PC-9 (cell line): ENCODE data around the gene SLC1A2. TPM values are rescaled to one million over a fixed set of nuclear protein-coding genes. Genes with fewer than 3 reads are reported as not detected.

Source experiments
- BruUV-seq: library from RNA; stranded (reverse); fragments of 400-500 nt; replicated peaks from 2 replicates; lab custom pipeline; 2021; lab: Mats Ljungman, UMichigan
- CTCF ChIA-PET: fragments of 300-600 bp; sonication (Branson Sonifier 250); formaldehyde crosslinking; loops from one replicate; lab custom pipeline; 2022; ENCODE audit warnings: antibody characterized with exemption; lab: Charles Lee
- POLR2A ChIA-PET: fragments of 300-600 bp; sonication (Branson Sonifier 250); formaldehyde crosslinking; loops from one replicate; lab custom pipeline; 2022; ENCODE audit warnings: antibody characterized with exemption; ENCODE audit not compliant: unreplicated experiment; lab: Charles Lee
- DNase-seq, 2 experiments: peaks; one replicate each; pipeline versions ENCODE4 v3.0.0 to v3.0.0-alpha.2; 2015 to 2022; ENCODE audit warnings: mixed read lengths in 1 of 2
- H2AFZ ChIP-seq: fragments of 200-600 bp; sonication (generic); 2 replicates; pipeline ENCODE4 v1.8.1; 2017; ENCODE audit warnings: antibody characterized with exemption
- H3F3A ChIP-seq: fragments of 200-600 bp; sonication (generic); 2 replicates; pipeline ENCODE4 v1.8.1; 2017; ENCODE audit warnings: antibody characterized with exemption, mild to moderate bottlenecking, low read depth; ENCODE audit not compliant: insufficient read depth
- H3K27ac ChIP-seq: fragments of 200-600 bp; sonication (generic); 2 replicates; pipeline ENCODE4 v1.6.1; 2016; ENCODE audit warnings: mixed run types
- H3K27me3 ChIP-seq: fragments of 200-600 bp; sonication (generic); 2 replicates; pipeline ENCODE4 v1.6.1; 2016; ENCODE audit warnings: low read depth, mixed run types; ENCODE audit not compliant: insufficient read depth
- H3K36me3 ChIP-seq: fragments of 200-600 bp; sonication (generic); 2 replicates; pipeline ENCODE4 v1.6.1; 2016; ENCODE audit warnings: low read depth, mixed run types
- H3K4me1 ChIP-seq: fragments of 200-600 bp; sonication (generic); replicated peaks from 2 replicates; pipeline ENCODE4 v1.6.1; 2016; ENCODE audit warnings: mixed run types; ENCODE audit not compliant: insufficient read depth
- H3K4me2 ChIP-seq: fragments of 200-600 bp; sonication (generic); 2 replicates; pipeline ENCODE4 v1.6.1; 2017; ENCODE audit warnings: mixed run types
- H3K4me3 ChIP-seq: fragments of 200-600 bp; sonication (generic); 2 replicates; pipeline ENCODE4 v1.6.1; 2016; ENCODE audit warnings: mixed run types
- H3K79me2 ChIP-seq: fragments of 200-600 bp; sonication (generic); 2 replicates; pipeline ENCODE4 v1.6.1; 2017; ENCODE audit warnings: low read depth, mixed run types
- H3K9me2 ChIP-seq: fragments of 200-600 bp; sonication (generic); 2 replicates; pipeline ENCODE4 v1.8.1; 2017; ENCODE audit warnings: mild to moderate bottlenecking; ENCODE audit not compliant: insufficient read depth
- H3K9me3 ChIP-seq: fragments of 200-600 bp; sonication (generic); 2 replicates; pipeline ENCODE4 v1.8.1; 2016; ENCODE audit warnings: low read depth; ENCODE audit not compliant: insufficient read depth
- H4K20me1 ChIP-seq: fragments of 200-600 bp; sonication (generic); 2 replicates; pipeline ENCODE4 v1.8.1; 2017; ENCODE audit not compliant: insufficient read depth
- EZH2 ChIP-seq: fragments of 200-600 bp; sonication (generic); IDR thresholded peaks from 2 replicates; pipeline ENCODE4 v1.8.0; 2017; ENCODE audit warnings: antibody characterized with exemption, low read depth
- intact Hi-C: fragments of 100-400 bp; cut with micrococcal nuclease; formaldehyde crosslinking; loops from one replicate; pipeline ENCODE4 v1.10.0; 2022; ENCODE audit not compliant: unreplicated experiment
- total RNA-seq: library from RNA; stranded (reverse); gene quantifications from 2 replicates; pipeline ENCODE4 v1.2.3, GENCODE V29; 2021
- TF ChIP-seq, protein P1 (sequence below): fragments of 200-600 bp; sonication (generic); conservative IDR thresholded peaks from 2 replicates; pipeline ENCODE4 v1.6.1; 2017; ENCODE audit warnings: mixed run types, antibody characterized with exemption, mild to moderate bottlenecking, moderate library complexity

Gene SLC1A2
- total RNA-seq, 1 experiment from 2014 or later, result 0.09 TPM

GRCh38 chr11:35381709-35382322 lies 37.5 kb downstream of the SLC1A2 start:
- no peaks in the 10 kb centered on the region for H3K9me2 ChIP-seq
- intact Hi-C loops, result no loop called here
- H3K4me1 ChIP-seq, result no peaks in the 10 kb centered on the region
- H3K79me2 ChIP-seq, result no peaks in the 10 kb centered on the region
- ChIA-PET CTCF (no interaction called here), POLR2A (no interaction called here)
- H4K20me1 ChIP-seq, result no peaks in the 10 kb centered on the region
- BruUV-seq, result no TSS peak
- H3K36me3 ChIP-seq, result no peaks in the 10 kb centered on the region
- no peak overlapping the region for H3K4me3 ChIP-seq
- no peak for DNase-seq
- no peak overlapping the region for H3K27ac ChIP-seq
- H2AFZ ChIP-seq, result no peak overlapping the region
- no peaks in the 10 kb centered on the region for H3K27me3 ChIP-seq
- H3K9me3 ChIP-seq, result no peaks in the 10 kb centered on the region
- no peaks in the 10 kb centered on the region for H3F3A ChIP-seq
- no peak overlapping the region for H3K4me2 ChIP-seq
- no peak for TF ChIP-seq EZH2
- TF ChIP-seq, protein P1, sequence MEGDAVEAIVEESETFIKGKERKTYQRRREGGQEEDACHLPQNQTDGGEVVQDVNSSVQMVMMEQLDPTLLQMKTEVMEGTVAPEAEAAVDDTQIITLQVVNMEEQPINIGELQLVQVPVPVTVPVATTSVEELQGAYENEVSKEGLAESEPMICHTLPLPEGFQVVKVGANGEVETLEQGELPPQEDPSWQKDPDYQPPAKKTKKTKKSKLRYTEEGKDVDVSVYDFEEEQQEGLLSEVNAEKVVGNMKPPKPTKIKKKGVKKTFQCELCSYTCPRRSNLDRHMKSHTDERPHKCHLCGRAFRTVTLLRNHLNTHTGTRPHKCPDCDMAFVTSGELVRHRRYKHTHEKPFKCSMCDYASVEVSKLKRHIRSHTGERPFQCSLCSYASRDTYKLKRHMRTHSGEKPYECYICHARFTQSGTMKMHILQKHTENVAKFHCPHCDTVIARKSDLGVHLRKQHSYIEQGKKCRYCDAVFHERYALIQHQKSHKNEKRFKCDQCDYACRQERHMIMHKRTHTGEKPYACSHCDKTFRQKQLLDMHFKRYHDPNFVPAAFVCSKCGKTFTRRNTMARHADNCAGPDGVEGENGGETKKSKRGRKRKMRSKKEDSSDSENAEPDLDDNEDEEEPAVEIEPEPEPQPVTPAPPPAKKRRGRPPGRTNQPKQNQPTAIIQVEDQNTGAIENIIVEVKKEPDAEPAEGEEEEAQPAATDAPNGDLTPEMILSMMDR, result no peak

DNA sequence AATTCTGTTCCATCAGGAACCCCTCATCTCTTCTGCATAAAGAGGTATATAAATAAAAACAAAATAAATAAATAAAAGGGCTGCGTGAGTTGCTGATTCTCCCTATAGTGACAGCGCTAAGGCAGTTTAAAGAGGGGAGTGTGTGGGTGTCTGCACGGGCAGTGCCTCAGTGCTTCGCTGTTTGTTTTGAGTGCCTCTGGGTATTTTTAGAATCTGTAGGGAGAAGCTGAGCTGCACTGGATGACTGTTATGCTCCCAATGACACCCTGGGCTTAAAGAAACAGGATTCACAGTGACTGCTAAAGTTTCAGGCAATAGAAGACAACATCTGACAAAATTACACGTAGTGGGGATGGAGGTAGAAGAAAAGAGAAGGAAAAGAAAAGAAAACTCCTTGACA lies 38.8 kb downstream of the SLC1A2 start:
- intact Hi-C loops, result no loop called here
- CTCF ChIA-PET, result no interaction called here
- H3K4me1 ChIP-seq, result no peaks in the 10 kb centered on the region
- H2AFZ ChIP-seq, result no peak overlapping the region
- H3K9me3 ChIP-seq, result no peaks in the 10 kb centered on the region
- H3K36me3 ChIP-seq, result no peaks in the 10 kb centered on the region
- TF ChIP-seq EZH2, result no peak
- TF ChIP-seq, protein P1, result no peak
- DNase-seq, result no peak
- POLR2A ChIA-PET, result interaction anchor here (0.7 kb wide), 1 partner anchor 738 kb away, joined by 4 read pairs; no protein-coding TSS in a partner anchor
- H3K4me2 ChIP-seq, result no peak overlapping the region
- no peak overlapping the region for H3K4me3 ChIP-seq
- H3K27ac ChIP-seq, result no peak overlapping the region
- no peaks in the 10 kb centered on the region for H3K9me2 ChIP-seq
- H4K20me1 ChIP-seq, result no peaks in the 10 kb centered on the region
- no peaks in the 10 kb centered on the region for H3F3A ChIP-seq
- no peaks in the 10 kb centered on the region for H3K79me2 ChIP-seq
- no peaks in the 10 kb centered on the region for H3K27me3 ChIP-seq
- BruUV-seq, result no TSS peak

DNA sequence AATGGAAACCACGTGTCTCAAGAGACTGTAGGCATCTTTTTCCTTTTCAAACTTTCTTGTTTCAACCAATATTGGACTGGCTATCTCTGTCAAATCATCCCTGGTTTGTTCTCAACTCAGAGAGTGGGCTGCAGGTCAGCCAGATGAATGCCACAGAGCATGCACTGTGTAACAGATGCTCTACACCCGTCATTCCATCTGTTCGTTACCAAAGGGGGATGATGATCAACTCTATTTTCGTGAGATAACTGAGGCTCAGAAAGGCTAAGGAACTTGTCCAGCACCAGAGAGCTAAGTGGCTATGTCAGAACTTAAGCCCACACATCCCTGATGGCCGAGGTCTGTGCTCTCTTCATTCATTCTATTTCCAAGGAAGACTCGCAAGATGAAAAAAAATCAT lies 42.1 kb downstream of the SLC1A2 start:
- no peaks in the 10 kb centered on the region for H3K27me3 ChIP-seq
- H3K9me2 ChIP-seq, result 0 out of 2 replicates have a peak, but pooled peaks cover 2% of the 10 kb centered on the region
- no peak for DNase-seq
- no peak overlapping the region for H3K27ac ChIP-seq
- intact Hi-C loops, result no loop called here
- H3K79me2 ChIP-seq, result no peaks in the 10 kb centered on the region
- no peaks in the 10 kb centered on the region for H4K20me1 ChIP-seq
- H3K9me3 ChIP-seq, result no peaks in the 10 kb centered on the region
- no peak overlapping the region for H2AFZ ChIP-seq
- ChIA-PET CTCF (interaction anchor here (1.3 kb wide), 1 partner anchor 452 kb away, joined by 3 read pairs; no protein-coding TSS in a partner anchor), POLR2A (interaction anchor here (0.6 kb wide), 1 partner anchor 13 kb away, joined by 3 read pairs; no protein-coding TSS in a partner anchor)
- no peak overlapping the region for H3K4me2 ChIP-seq
- H3K36me3 ChIP-seq, result no peaks in the 10 kb centered on the region
- TF ChIP-seq EZH2, result no peak
- TF ChIP-seq, protein P1, result no peak
- no peaks in the 10 kb centered on the region for H3F3A ChIP-seq
- BruUV-seq, result no TSS peak
- no peaks in the 10 kb centered on the region for H3K4me1 ChIP-seq
- no peak overlapping the region for H3K4me3 ChIP-seq
